Measurements from ENCODE around the gene SYNPO2. TPM values are rescaled to one million over a fixed set of nuclear protein-coding genes. Genes with fewer than 3 reads are reported as not detected.
"Not testable (repeated sequence)": the region's sequence is repeated elsewhere in the genome, so short reads cannot be mapped to it uniquely, and the experiment has no call there.

Gene SYNPO2
- total and polyA plus RNA-seq, 2 donors (not counting 1 experiment from before 2014, with no cell fraction given), result 40.1 to 71.7 TPM

DNA sequence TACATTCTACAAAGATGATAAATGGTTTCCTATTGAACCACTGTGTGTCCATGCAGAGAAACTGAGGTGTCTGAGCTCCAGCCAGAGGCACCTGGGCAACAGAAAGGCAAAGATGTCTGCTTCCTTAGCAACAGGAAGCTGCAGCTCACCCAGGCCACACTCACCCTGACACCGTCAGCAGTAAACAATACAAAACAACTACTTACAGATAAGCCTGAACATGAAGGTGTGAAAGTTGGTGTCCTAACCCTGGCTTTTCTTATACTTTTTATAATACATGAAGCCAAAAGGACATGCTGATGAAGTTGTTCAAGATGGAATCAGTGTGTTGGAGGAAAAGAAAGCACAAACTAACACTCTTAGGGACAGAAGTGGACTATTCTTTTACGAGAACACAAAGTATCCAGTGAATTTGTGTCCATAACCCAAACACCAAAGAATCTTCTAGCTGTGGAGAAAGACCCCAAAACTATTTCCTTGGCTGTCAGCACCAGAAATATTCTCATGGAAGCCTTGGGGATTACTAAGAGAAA, 117.3 kb downstream of the SYNPO2 start:
- H2AFZ ChIP-seq (ENCODE audit: low read length), result no peak overlapping the region
- H3K79me2 ChIP-seq (ENCODE audit: control insufficient read depth, insufficient read depth, low read length), result no peaks in the 10 kb centered on the region
- H3K27me3 ChIP-seq (ENCODE audit: control insufficient read depth, insufficient read depth, low read length), result no peaks in the 10 kb centered on the region
- H3K36me3 ChIP-seq (ENCODE audit: control insufficient read depth, insufficient read depth, low read length), result no peaks in the 10 kb centered on the region
- H3K4me2 ChIP-seq (ENCODE audit: extremely low read depth, insufficient read depth, low read length), result no peak overlapping the region
- DNase-seq (ENCODE audit: low read depth in 2 of 2), result no peak
- no peak overlapping the region for H3K9ac ChIP-seq (ENCODE audit: insufficient read depth, low read length)
- H3K27ac ChIP-seq (ENCODE audit: insufficient read depth, low read length), result no peak overlapping the region
- H3K9me3 ChIP-seq (ENCODE audit: control insufficient read depth, insufficient read depth, low read depth, low read length), result no peaks in the 10 kb centered on the region
- no peaks in the 10 kb centered on the region for H3K4me1 ChIP-seq (ENCODE audit: control insufficient read depth, extremely low read depth, insufficient read depth, low read length)
- TF ChIP-seq EZH2 (IDR thresholded peaks at IDR 0.05; ENCODE audit: low read length, missing control alignments), result no peak
- TF ChIP-seq, protein P1, sequence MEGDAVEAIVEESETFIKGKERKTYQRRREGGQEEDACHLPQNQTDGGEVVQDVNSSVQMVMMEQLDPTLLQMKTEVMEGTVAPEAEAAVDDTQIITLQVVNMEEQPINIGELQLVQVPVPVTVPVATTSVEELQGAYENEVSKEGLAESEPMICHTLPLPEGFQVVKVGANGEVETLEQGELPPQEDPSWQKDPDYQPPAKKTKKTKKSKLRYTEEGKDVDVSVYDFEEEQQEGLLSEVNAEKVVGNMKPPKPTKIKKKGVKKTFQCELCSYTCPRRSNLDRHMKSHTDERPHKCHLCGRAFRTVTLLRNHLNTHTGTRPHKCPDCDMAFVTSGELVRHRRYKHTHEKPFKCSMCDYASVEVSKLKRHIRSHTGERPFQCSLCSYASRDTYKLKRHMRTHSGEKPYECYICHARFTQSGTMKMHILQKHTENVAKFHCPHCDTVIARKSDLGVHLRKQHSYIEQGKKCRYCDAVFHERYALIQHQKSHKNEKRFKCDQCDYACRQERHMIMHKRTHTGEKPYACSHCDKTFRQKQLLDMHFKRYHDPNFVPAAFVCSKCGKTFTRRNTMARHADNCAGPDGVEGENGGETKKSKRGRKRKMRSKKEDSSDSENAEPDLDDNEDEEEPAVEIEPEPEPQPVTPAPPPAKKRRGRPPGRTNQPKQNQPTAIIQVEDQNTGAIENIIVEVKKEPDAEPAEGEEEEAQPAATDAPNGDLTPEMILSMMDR (conservative IDR thresholded peaks at IDR 0.05 in 1 of 2, IDR thresholded peaks at IDR 0.05 in 1 of 2; ENCODE audit: low read depth in 1 of 2, low read length in 2 of 2), result no peak
- no peaks in the 10 kb centered on the region for H4K20me1 ChIP-seq (ENCODE audit: control insufficient read depth, extremely low read depth, insufficient read depth, low read length)
- H3K4me3 ChIP-seq (replicated peaks in 1 of 4; ENCODE audit: control extremely low read depth in 1 of 4, insufficient read depth in 1 of 4, low read depth in 3 of 4, low read length in 4 of 4), result no peak overlapping the region

DNA sequence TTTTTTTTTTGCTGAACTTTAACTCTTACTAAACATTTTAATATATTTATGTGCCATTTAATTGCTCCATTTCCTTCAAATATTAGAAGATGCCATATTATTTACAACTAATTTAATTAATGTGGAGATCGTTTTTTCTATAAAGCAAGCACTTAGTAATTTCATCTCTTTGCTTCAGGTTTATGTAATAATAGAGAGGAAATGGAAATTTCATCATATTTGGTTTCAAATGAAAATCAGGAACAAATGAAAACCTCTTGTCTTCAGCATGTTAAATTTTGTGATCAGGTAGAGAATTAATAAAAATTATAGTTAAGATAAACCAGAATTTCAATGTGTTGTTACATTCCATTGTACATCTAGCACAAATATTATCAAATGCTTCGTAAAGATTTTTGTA, 120.1 kb downstream of the SYNPO2 start:
- no peak overlapping the region for H3K4me2 ChIP-seq (ENCODE audit: extremely low read depth, insufficient read depth, low read length)
- no peaks in the 10 kb centered on the region for H4K20me1 ChIP-seq (ENCODE audit: control insufficient read depth, extremely low read depth, insufficient read depth, low read length)
- TF ChIP-seq EZH2 (IDR thresholded peaks at IDR 0.05; ENCODE audit: low read length, missing control alignments), result no peak
- TF ChIP-seq, protein P1 (conservative IDR thresholded peaks at IDR 0.05 in 1 of 2, IDR thresholded peaks at IDR 0.05 in 1 of 2; ENCODE audit: low read depth in 1 of 2, low read length in 2 of 2), result no peak
- no peak overlapping the region for H3K27ac ChIP-seq (ENCODE audit: insufficient read depth, low read length)
- H3K79me2 ChIP-seq (ENCODE audit: control insufficient read depth, insufficient read depth, low read length), result no peaks in the 10 kb centered on the region
- H3K36me3 ChIP-seq (ENCODE audit: control insufficient read depth, insufficient read depth, low read length), result no peaks in the 10 kb centered on the region
- H3K27me3 ChIP-seq (ENCODE audit: control insufficient read depth, insufficient read depth, low read length), result no peaks in the 10 kb centered on the region
- DNase-seq (ENCODE audit: low read depth in 2 of 2), result no peak
- no peak overlapping the region for H2AFZ ChIP-seq (ENCODE audit: low read length)
- no peak overlapping the region for H3K4me3 ChIP-seq (replicated peaks in 1 of 4; ENCODE audit: control extremely low read depth in 1 of 4, insufficient read depth in 1 of 4, low read depth in 3 of 4, low read length in 4 of 4)
- no peaks in the 10 kb centered on the region for H3K4me1 ChIP-seq (ENCODE audit: control insufficient read depth, extremely low read depth, insufficient read depth, low read length)
- H3K9ac ChIP-seq (ENCODE audit: insufficient read depth, low read length), result no peak overlapping the region
- H3K9me3 ChIP-seq (ENCODE audit: control insufficient read depth, insufficient read depth, low read depth, low read length), result no peaks in the 10 kb centered on the region

DNA sequence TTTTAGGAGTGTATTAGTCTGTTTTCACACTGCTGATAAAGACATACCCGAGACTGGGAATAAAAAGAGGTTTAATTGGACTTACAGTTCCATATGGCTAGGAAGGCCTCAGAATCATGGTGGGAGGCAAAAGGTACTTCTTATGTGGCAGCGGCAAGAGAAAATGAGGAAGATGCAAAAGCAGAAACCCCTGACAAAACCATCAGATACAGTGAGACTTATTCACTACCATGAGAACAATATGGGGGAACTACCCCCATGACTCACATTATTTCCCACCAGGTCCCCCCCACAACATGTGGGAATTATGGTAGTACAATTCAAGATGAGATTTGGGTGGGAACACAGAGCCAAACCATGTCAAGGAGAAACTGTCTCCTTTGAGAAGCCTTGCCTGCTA, 121.6 kb downstream of the SYNPO2 start:
- not testable (repeated sequence) for H2AFZ ChIP-seq (ENCODE audit: low read length); H3K9me3 ChIP-seq (ENCODE audit: control insufficient read depth, insufficient read depth, low read depth, low read length); H3K27me3 ChIP-seq (ENCODE audit: control insufficient read depth, insufficient read depth, low read length); H3K4me1 ChIP-seq (ENCODE audit: control insufficient read depth, extremely low read depth, insufficient read depth, low read length); H3K36me3 ChIP-seq (ENCODE audit: control insufficient read depth, insufficient read depth, low read length); H3K79me2 ChIP-seq (ENCODE audit: control insufficient read depth, insufficient read depth, low read length); H3K4me2 ChIP-seq (ENCODE audit: extremely low read depth, insufficient read depth, low read length); DNase-seq (ENCODE audit: low read depth in 2 of 2); H4K20me1 ChIP-seq (ENCODE audit: control insufficient read depth, extremely low read depth, insufficient read depth, low read length); H3K4me3 ChIP-seq (replicated peaks in 1 of 4; ENCODE audit: control extremely low read depth in 1 of 4, insufficient read depth in 1 of 4, low read depth in 3 of 4, low read length in 4 of 4); H3K9ac ChIP-seq (ENCODE audit: insufficient read depth, low read length); H3K27ac ChIP-seq (ENCODE audit: insufficient read depth, low read length)

Measured in fibroblast of lung (primary cell).